HCT116 (cell line): Measurements from ENCODE around the gene WHAMM. TPM values are rescaled to one million over a fixed set of nuclear protein-coding genes. Genes with fewer than 3 reads are reported as not detected.

Experiments
- ATAC-seq: fragments of 200-7000 bp; cut with Tn5 transposase; 2 replicates; pipeline ENCODE4 v1.9.1; 2020; ENCODE audit warnings: mild to moderate bottlenecking, moderate library complexity
- BruUV-seq: library from RNA; stranded (reverse); fragments of 400-500 nt; replicated peaks from 2 replicates; lab custom pipeline; 2021; lab: Mats Ljungman, UMichigan
- CTCF ChIA-PET: fragments of 300-600 bp; sonication (Branson Sonifier 250); formaldehyde crosslinking; loops from one replicate; lab custom pipeline; 2021; ENCODE audit warnings: antibody characterized with exemption; lab: Charles Lee
- POLR2A ChIA-PET: fragments of 300-600, 350-600 bp; sonication (Branson Sonifier 250); formaldehyde crosslinking; loops from one replicate; lab custom pipeline; 2021; ENCODE audit warnings: antibody characterized with exemption; lab: Charles Lee
- RAD21 ChIA-PET, 2 experiments: fragments of 300-600 bp; sonication (Branson Sonifier 250); formaldehyde crosslinking; loops; one replicate each; lab custom pipeline; 2023; ENCODE audit warnings: low total read pairs in 2 of 2; ENCODE audit not compliant: uncharacterized antibody in 2 of 2, unreplicated experiment in 2 of 2, low non-redundant PET in 1 of 2; lab: Charles Lee
- DNase-seq: peaks from one replicate; pipeline ENCODE4 v3.0.0-alpha.2; 2010; ENCODE audit warnings: low read depth, low spot score
- H2AFZ ChIP-seq: fragments of 200-600 bp; shearing (Covaris generic), sonication (generic); 2 replicates; pipeline ENCODE4 v1.6.1; 2017; ENCODE audit warnings: low read depth, mixed run types, mixed read lengths, antibody characterized with exemption, low read length; ENCODE audit not compliant: poor library complexity, severe bottlenecking
- H3K27ac ChIP-seq: 2 replicates; pipeline ENCODE4 v1.5.1; 2012; ENCODE audit warnings: low read depth, low read length
- H3K27me3 ChIP-seq: fragments of 200-600 bp; sonication (generic); 2 replicates; pipeline ENCODE4 v1.6.1; 2016; ENCODE audit warnings: mixed run types, low read length, mixed read lengths; ENCODE audit not compliant: insufficient read depth
- H3K36me3 ChIP-seq, 2 experiments: fragments of 200-500 bp in 1 of 2; fragments of 200-600 bp in 1 of 2; sonication (Bioruptor generic) in 1 of 2; sonication (generic) in 1 of 2; 2 replicates each; pipeline versions ENCODE4 v1.5.1 to v1.6.1; 2014 to 2016; ENCODE audit warnings: low read length in 2 of 2, inconsistent platforms in 1 of 2, mixed read lengths in 1 of 2, mixed run types in 1 of 2; ENCODE audit not compliant: insufficient read depth in 2 of 2, control insufficient read depth in 1 of 2
- H3K4me1 ChIP-seq, 2 experiments: fragments of 200-600 bp in 1 of 2; sonication (generic) in 1 of 2; 2 replicates each; pipeline versions ENCODE4 v1.5.1 to v1.6.1; 2012 to 2017; ENCODE audit warnings: low read length in 2 of 2, inconsistent platforms in 1 of 2, mild to moderate bottlenecking in 1 of 2, mixed read lengths in 1 of 2, mixed run types in 1 of 2, moderate library complexity in 1 of 2; ENCODE audit not compliant: insufficient read depth in 2 of 2, control insufficient read depth in 1 of 2
- H3K4me2 ChIP-seq: fragments of 200-600 bp; sonication (generic); 2 replicates; pipeline ENCODE4 v1.6.1; 2017; ENCODE audit warnings: mixed run types, low read length, mixed read lengths
- H3K4me3 ChIP-seq, 2 experiments: fragments of 200-600 bp in 1 of 2; sonication (generic) in 1 of 2; replicated peaks in 1 of 2; 2 replicates each; pipeline ENCODE4 v1.5.1; 2011 to 2016; ENCODE audit warnings: low read length in 2 of 2, control low read depth in 1 of 2, low read depth in 1 of 2, mild to moderate bottlenecking in 1 of 2, mixed read lengths in 1 of 2, mixed run types in 1 of 2
- H3K79me2 ChIP-seq: fragments of 200-600 bp; sonication (generic); 2 replicates; pipeline ENCODE4 v1.6.1; 2017; ENCODE audit warnings: mild to moderate bottlenecking, mixed run types, low read length, moderate library complexity, mixed read lengths; ENCODE audit not compliant: insufficient read depth
- H3K9ac ChIP-seq: fragments of 200-600 bp; sonication (generic); 2 replicates; pipeline ENCODE4 v1.6.1; 2016; ENCODE audit warnings: low read length, mixed read lengths
- H3K9me2 ChIP-seq: fragments of 200-600 bp; sonication (generic), shearing (Covaris generic); 2 replicates; pipeline ENCODE4 v1.6.1; 2017; ENCODE audit warnings: mixed run types, mild to moderate bottlenecking, moderate library complexity; ENCODE audit not compliant: insufficient read depth
- H3K9me3 ChIP-seq, 2 experiments: fragments of 200-500 bp in 1 of 2; fragments of 200-600 bp in 1 of 2; sonication (Bioruptor generic) in 1 of 2; sonication (generic) in 1 of 2; 2 replicates each; pipeline ENCODE4 v1.6.1; 2014 to 2017; ENCODE audit warnings: low read length in 2 of 2, mixed read lengths in 2 of 2, inconsistent platforms in 1 of 2, low read depth in 1 of 2, mild to moderate bottlenecking in 1 of 2, mixed run types in 1 of 2, moderate library complexity in 1 of 2; ENCODE audit not compliant: control insufficient read depth in 1 of 2, insufficient read depth in 1 of 2
- H4K20me1 ChIP-seq: fragments of 200-600 bp; sonication (generic), shearing (Covaris generic); 2 replicates; pipeline ENCODE4 v1.6.1; 2017; ENCODE audit warnings: mixed run types, mild to moderate bottlenecking, moderate library complexity; ENCODE audit not compliant: insufficient read depth
- CBX3 ChIP-seq: IDR thresholded peaks from 2 replicates; pipeline ENCODE4 v1.6.1; 2012; ENCODE audit warnings: low read depth
- CEBPB ChIP-seq: IDR thresholded peaks from 2 replicates; pipeline ENCODE4 v1.6.1; 2012; ENCODE audit warnings: low read depth
- ELF1 ChIP-seq: IDR thresholded peaks from 2 replicates; pipeline ENCODE4 v1.6.1; 2012; ENCODE audit warnings: low read depth, borderline replicate concordance
- EZH2 ChIP-seq: fragments of 200-600 bp; sonication (generic); IDR thresholded peaks from 2 replicates; pipeline ENCODE4 v1.6.1; 2017; ENCODE audit warnings: antibody characterized with exemption, mixed run types
- EZH2phosphoT487 ChIP-seq: fragments of 200-600 bp; IDR thresholded peaks from 2 replicates; pipeline ENCODE4 v1.6.1; 2018; ENCODE audit warnings: antibody characterized with exemption, borderline replicate concordance
- FOSL1 ChIP-seq: IDR thresholded peaks from 2 replicates; pipeline ENCODE4 v1.6.1; 2012; ENCODE audit warnings: low read depth
- JUND ChIP-seq: IDR thresholded peaks from 2 replicates; pipeline ENCODE4 v1.6.1; 2012
- POLR2A ChIP-seq: IDR thresholded peaks from 2 replicates; pipeline ENCODE4 v1.7.0; 2011; ENCODE audit warnings: borderline replicate concordance; ENCODE audit not compliant: insufficient read depth, insufficient read length; ENCODE audit errors: extremely low read depth
- POLR2AphosphoS5 ChIP-seq: IDR thresholded peaks from 2 replicates; pipeline ENCODE4 v1.6.1; 2011; ENCODE audit warnings: mild to moderate bottlenecking, low read depth, low read length, moderate library complexity
- RAD21 ChIP-seq: IDR thresholded peaks from 2 replicates; pipeline ENCODE4 v1.6.1; 2012; ENCODE audit warnings: low read depth, mild to moderate bottlenecking
- SIN3A ChIP-seq: IDR thresholded peaks from 2 replicates; pipeline ENCODE4 v1.6.1; 2012; ENCODE audit warnings: low read depth
- SP1 ChIP-seq: IDR thresholded peaks from 2 replicates; pipeline ENCODE4 v1.6.1; 2012; ENCODE audit warnings: low read depth
- TCF7L2 ChIP-seq: IDR thresholded peaks from 2 replicates; pipeline ENCODE4 v1.7.0; 2011; ENCODE audit warnings: borderline replicate concordance, inconsistent platforms; ENCODE audit not compliant: insufficient read depth, insufficient read length; ENCODE audit errors: extremely low read depth
- ZFX ChIP-seq: fragments of 450-650 bp; IDR thresholded peaks from 2 replicates; pipeline ENCODE4 v1.6.1; 2017
- ZNF274 ChIP-seq: fragments of 200-500 bp; sonication (Bioruptor generic); IDR thresholded peaks from 2 replicates; pipeline ENCODE4 v1.6.1; 2014; ENCODE audit warnings: mild to moderate bottlenecking, low read depth, low read length, inconsistent platforms
- intact Hi-C: fragments of 100-400 bp; cut with micrococcal nuclease; formaldehyde crosslinking; loops from 2 replicates; pipeline ENCODE4 v1.10.0; 2022
- total RNA-seq: library from RNA; stranded (reverse); gene quantifications from one replicate; pipeline ENCODE4 v1.2.1, GENCODE V29; 2021; ENCODE audit not compliant: unreplicated experiment
- TF ChIP-seq, protein P1 (sequence below): IDR thresholded peaks from 2 replicates; pipeline ENCODE4 v1.6.1; 2012
- TF ChIP-seq, protein P2 (sequence below), 3 experiments: fragments of 200-600 bp in 1 of 3; sonication (generic) in 1 of 3; IDR thresholded peaks in 2 of 3; conservative IDR thresholded peaks in 1 of 3; 2 replicates each; pipeline ENCODE4 v1.5.1; 2012 to 2017; ENCODE audit warnings: low read depth in 2 of 3, low read length in 2 of 3, antibody characterized with exemption in 1 of 3, borderline replicate concordance in 1 of 3, control low read depth in 1 of 3, mild to moderate bottlenecking in 1 of 3, mixed read lengths in 1 of 3, mixed run types in 1 of 3, moderate library complexity in 1 of 3; ENCODE audit not compliant: insufficient read depth in 1 of 3
- TF ChIP-seq, protein P3 (sequence below): IDR thresholded peaks from 2 replicates; pipeline ENCODE4 v1.6.1; 2012

The WHAMM gene
- total RNA-seq, 1 experiment from 2014 or later, result 7.1 TPM

DNA sequence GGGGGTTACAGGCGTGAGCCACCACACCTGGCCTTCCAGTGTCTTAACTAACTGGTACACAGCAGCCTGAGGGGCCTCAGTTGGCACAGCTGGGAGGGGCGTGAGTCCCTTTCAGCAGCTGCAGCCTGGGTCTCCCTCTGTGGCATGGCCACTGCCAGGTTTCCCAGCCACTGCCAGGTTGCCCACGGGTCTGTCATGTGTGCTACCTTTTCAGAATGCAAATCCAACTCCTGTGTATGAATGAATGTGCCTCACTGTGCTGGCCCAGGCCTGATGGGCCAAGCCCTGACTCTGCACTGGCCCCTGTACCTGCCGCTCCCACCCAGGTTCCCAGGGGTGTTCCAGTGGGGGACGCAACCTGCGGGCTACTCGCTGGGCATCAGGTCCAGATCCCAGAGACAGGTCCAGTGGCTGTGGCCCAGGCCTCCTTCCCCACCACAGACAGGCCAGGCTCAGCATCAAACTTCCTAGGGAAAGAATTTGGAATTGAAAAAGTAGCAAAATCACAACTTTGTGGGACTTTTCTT lies 26.0 kb downstream of the WHAMM start:
- TF ChIP-seq, protein P1, sequence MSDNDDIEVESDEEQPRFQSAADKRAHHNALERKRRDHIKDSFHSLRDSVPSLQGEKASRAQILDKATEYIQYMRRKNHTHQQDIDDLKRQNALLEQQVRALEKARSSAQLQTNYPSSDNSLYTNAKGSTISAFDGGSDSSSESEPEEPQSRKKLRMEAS, result no peak
- no peak for TF ChIP-seq POLR2A
- TF ChIP-seq, all 23 proteins: peak for 0
- Histone ChIP-seq H4K20me1 (no peaks in the 10 kb centered on the region), H3K4me1 (peaks cover 22 to 29% of the 10 kb centered on the region in 2 experiments), H3K27ac (no peak overlapping the region), H3K9me3 (no peaks in the 10 kb centered on the region), H3K9ac (no peak overlapping the region), H3K27me3 (no peaks in the 10 kb centered on the region), H3K79me2 (no peaks in the 10 kb centered on the region), H3K4me3 (no peak overlapping the region), H2AFZ (no peak overlapping the region), H3K4me2 (no peak overlapping the region), H3K9me2 (no peaks in the 10 kb centered on the region), H3K36me3 (peaks cover 11 to 25% of the 10 kb centered on the region in 2 experiments; a peak in 3 of 4 replicates)
- BruUV-seq, result no TSS peak
- CTCF ChIA-PET, result no interaction called here
- ATAC-seq (no peak), DNase-seq (no peak)
- POLR2A ChIA-PET, result no interaction called here
- RAD21 ChIA-PET, result no interaction called here
- intact Hi-C loops, result no loop called here

DNA sequence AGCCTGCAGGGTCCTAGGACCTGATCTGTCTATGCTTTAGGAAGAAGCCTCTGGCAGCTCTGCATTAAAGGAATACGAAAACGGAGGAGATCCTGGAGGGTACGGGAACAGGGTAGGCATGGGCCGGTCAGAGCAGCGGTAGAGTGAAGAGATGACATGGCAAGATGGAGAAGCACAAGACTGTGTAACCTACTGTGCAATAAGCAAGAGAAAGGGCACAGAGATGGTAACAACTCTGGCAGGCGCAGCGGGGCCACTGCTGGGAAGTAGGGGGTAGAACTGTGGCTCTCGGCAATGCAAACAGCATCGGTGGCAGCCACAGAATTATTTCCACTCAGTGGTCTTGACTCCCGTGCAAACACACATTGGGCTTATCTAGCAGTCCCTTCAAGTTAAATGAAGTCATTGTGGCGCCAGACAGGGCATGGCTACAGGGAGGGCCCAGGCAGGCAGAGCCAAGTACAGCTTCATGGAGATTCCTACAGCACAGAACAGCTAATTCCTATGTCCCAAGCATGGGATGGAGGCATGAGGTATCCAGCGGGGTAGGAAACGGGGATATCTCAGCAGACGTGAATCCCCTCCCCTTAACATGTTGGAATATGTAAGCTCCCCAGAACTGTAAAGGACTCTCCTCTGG lies 28.8 kb downstream of the WHAMM start:
- ChIA-PET CTCF (interaction anchor here (1.3 kb wide), 1 partner anchor 11 kb away, joined by 7 read pairs; no protein-coding TSS in a partner anchor), POLR2A (no interaction called here), RAD21 (no interaction called here)
- no peak for TF ChIP-seq RAD21
- TF ChIP-seq, protein P2, sequence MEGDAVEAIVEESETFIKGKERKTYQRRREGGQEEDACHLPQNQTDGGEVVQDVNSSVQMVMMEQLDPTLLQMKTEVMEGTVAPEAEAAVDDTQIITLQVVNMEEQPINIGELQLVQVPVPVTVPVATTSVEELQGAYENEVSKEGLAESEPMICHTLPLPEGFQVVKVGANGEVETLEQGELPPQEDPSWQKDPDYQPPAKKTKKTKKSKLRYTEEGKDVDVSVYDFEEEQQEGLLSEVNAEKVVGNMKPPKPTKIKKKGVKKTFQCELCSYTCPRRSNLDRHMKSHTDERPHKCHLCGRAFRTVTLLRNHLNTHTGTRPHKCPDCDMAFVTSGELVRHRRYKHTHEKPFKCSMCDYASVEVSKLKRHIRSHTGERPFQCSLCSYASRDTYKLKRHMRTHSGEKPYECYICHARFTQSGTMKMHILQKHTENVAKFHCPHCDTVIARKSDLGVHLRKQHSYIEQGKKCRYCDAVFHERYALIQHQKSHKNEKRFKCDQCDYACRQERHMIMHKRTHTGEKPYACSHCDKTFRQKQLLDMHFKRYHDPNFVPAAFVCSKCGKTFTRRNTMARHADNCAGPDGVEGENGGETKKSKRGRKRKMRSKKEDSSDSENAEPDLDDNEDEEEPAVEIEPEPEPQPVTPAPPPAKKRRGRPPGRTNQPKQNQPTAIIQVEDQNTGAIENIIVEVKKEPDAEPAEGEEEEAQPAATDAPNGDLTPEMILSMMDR (IDR thresholded peaks at IDR 0.05 in 2 of 3, conservative IDR thresholded peaks at IDR 0.05 in 1 of 3; ENCODE audit: borderline replicate concordance in 1 of 3, insufficient read depth in 1 of 3, low read depth in 2 of 3, low read length in 2 of 3), result no peak
- no peak for TF ChIP-seq SIN3A
- no peak for TF ChIP-seq SP1
- TF ChIP-seq ZNF274, result no peak
- no peak for TF ChIP-seq EZH2phosphoT487
- no peak for TF ChIP-seq TCF7L2
- no peak for TF ChIP-seq JUND
- TF ChIP-seq, protein P3, sequence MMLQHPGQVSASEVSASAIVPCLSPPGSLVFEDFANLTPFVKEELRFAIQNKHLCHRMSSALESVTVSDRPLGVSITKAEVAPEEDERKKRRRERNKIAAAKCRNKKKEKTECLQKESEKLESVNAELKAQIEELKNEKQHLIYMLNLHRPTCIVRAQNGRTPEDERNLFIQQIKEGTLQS, result no peak
- no peak for TF ChIP-seq FOSL1
- no peak for TF ChIP-seq CEBPB
- no peak for TF ChIP-seq ZFX
- TF ChIP-seq POLR2A, result no peak
- no peak for TF ChIP-seq EZH2
- no peak for TF ChIP-seq ELF1
- TF ChIP-seq POLR2AphosphoS5, result no peak
- TF ChIP-seq CBX3, result no peak
- no peak overlapping the region for H3K27ac ChIP-seq
- H3K9ac ChIP-seq, result no peak overlapping the region
- ATAC-seq (no peak), DNase-seq (no peak)
- no peak overlapping the region for H2AFZ ChIP-seq
- no peaks in the 10 kb centered on the region for H4K20me1 ChIP-seq
- no peak overlapping the region for H3K4me3 ChIP-seq
- no peaks in the 10 kb centered on the region for H3K27me3 ChIP-seq
- no peaks in the 10 kb centered on the region for H3K79me2 ChIP-seq
- H3K36me3 ChIP-seq, result peaks cover 7 to 8% of the 10 kb centered on the region in 2 experiments; a peak in 3 of 4 replicates
- no peaks in the 10 kb centered on the region for H3K9me3 ChIP-seq
- H3K9me2 ChIP-seq, result no peaks in the 10 kb centered on the region
- no TSS peak for BruUV-seq
- H3K4me1 ChIP-seq, result peaks cover 3% of the 10 kb centered on the region in 2 experiments; a peak in 3 of 4 replicates
- no peak overlapping the region for H3K4me2 ChIP-seq
- intact Hi-C loops, result no loop called here
